Keratinocyte (primary cell): ENCODE results near the gene CUL4B. TPM values are rescaled to one million over a fixed set of nuclear protein-coding genes. Genes with fewer than 3 reads are reported as not detected.

ENCODE experiments used
- DNase-seq: peaks from one replicate; pipeline ENCODE4 v3.0.0-alpha.2; 2011; ENCODE audit warnings: low read depth, missing footprints, low spot score
- FAIRE-seq: peaks from 2 replicates; lab custom pipeline; 2011; peaks lifted over from hg19 to GRCh38; lab: Jason Lieb, UNC
- H2AFZ ChIP-seq: 2 replicates; pipeline ENCODE4 v1.6.0; 2012; ENCODE audit warnings: low read length, control low read depth, inconsistent platforms; ENCODE audit not compliant: control insufficient read depth
- H3K27ac ChIP-seq: 2 replicates; pipeline ENCODE4 v1.5.1; 2011; ENCODE audit warnings: low read length; ENCODE audit not compliant: control insufficient read depth, insufficient read depth
- H3K27me3 ChIP-seq: 3 replicates; pipeline ENCODE4 v1.6.0; 2011; ENCODE audit warnings: low read length; ENCODE audit not compliant: control insufficient read depth, insufficient read depth; ENCODE audit errors: extremely low read depth
- H3K36me3 ChIP-seq, 2 experiments: 2 replicates in 1 of 2; 3 replicates in 1 of 2; pipeline ENCODE4 v1.5.1; 2011; ENCODE audit warnings: low read length in 2 of 2, mild to moderate bottlenecking in 1 of 2; ENCODE audit not compliant: control insufficient read depth in 2 of 2, insufficient read depth in 2 of 2; ENCODE audit errors: extremely low read depth in 1 of 2
- H3K4me1 ChIP-seq: 3 replicates; pipeline ENCODE4 v1.5.1; 2011; ENCODE audit warnings: low read length; ENCODE audit not compliant: control insufficient read depth, insufficient read depth; ENCODE audit errors: extremely low read depth
- H3K4me2 ChIP-seq: 3 replicates; pipeline ENCODE4 v1.6.0; 2011; ENCODE audit warnings: low read depth, low read length; ENCODE audit not compliant: control insufficient read depth, insufficient read depth; ENCODE audit errors: extremely low read depth
- H3K4me3 ChIP-seq, 3 experiments: fragments of 200-600 bp in 1 of 3; sonication (generic) in 1 of 3; 2 replicates in 2 of 3; 3 replicates in 1 of 3; pipeline ENCODE4 v1.5.1; 2011 to 2016; ENCODE audit warnings: low read length in 3 of 3, mild to moderate bottlenecking in 3 of 3, control low read depth in 2 of 3, inconsistent platforms in 1 of 3, low read depth in 1 of 3, mixed read lengths in 1 of 3, mixed run types in 1 of 3, moderate library complexity in 1 of 3; ENCODE audit not compliant: control insufficient read depth in 2 of 3, insufficient read depth in 2 of 3; ENCODE audit errors: extremely low read depth in 1 of 3
- H3K79me2 ChIP-seq: 2 replicates; pipeline ENCODE4 v1.6.0; 2012; ENCODE audit warnings: low read length; ENCODE audit not compliant: control insufficient read depth, insufficient read depth
- H3K9ac ChIP-seq: 3 replicates; pipeline ENCODE4 v1.6.0; 2011; ENCODE audit warnings: low read length; ENCODE audit not compliant: control insufficient read depth, insufficient read depth; ENCODE audit errors: extremely low read depth
- H3K9me1 ChIP-seq: 3 replicates; pipeline ENCODE4 v1.6.0; 2011; ENCODE audit warnings: low read length; ENCODE audit not compliant: control insufficient read depth, insufficient read depth; ENCODE audit errors: extremely low read depth
- H3K9me3 ChIP-seq: 2 replicates; pipeline ENCODE4 v1.5.1; 2012; ENCODE audit warnings: low read depth, low read length; ENCODE audit not compliant: control insufficient read depth
- H4K20me1 ChIP-seq: 3 replicates; pipeline ENCODE4 v1.6.0; 2011; ENCODE audit warnings: low read length; ENCODE audit not compliant: control insufficient read depth, insufficient read depth; ENCODE audit errors: extremely low read depth
- CTCF ChIP-seq, 3 experiments: IDR thresholded peaks in 1 of 3; conservative IDR thresholded peaks in 1 of 3; optimal IDR thresholded peaks in 1 of 3; 2 replicates in 2 of 3; 3 replicates in 1 of 3; pipeline versions ENCODE3 to v1.5.1; 2011; ENCODE audit warnings: low read length in 3 of 3, mild to moderate bottlenecking in 3 of 3, moderate library complexity in 2 of 3, control low read depth in 1 of 3, inconsistent platforms in 1 of 3; ENCODE audit not compliant: insufficient read depth in 2 of 3; ENCODE audit errors: extremely low read depth in 1 of 3
- EZH2 ChIP-seq: IDR thresholded peaks from one replicate; pipeline ENCODE4 v1.6.1; 2012; ENCODE audit warnings: inconsistent platforms, mild to moderate bottlenecking, low read length, moderate library complexity
- dilution Hi-C: fragments of 300-500 bp; cut with MboI; formaldehyde crosslinking; loops from one replicate; pipeline ENCODE4 v1.7.0; 2020; ENCODE audit warnings: low sequenced_read_pairs; ENCODE audit not compliant: extremely low pct_ligation_motif_present
- polyA plus RNA-seq, 5 experiments: library from polyadenylated mRNA; depleted of rRNA in 3 of 5; stranded (reverse) in 3 of 5; stranded (forward) in 1 of 5; unstranded in 1 of 5; fragments of >200 nt; gene quantifications; 1 replicate in 1 of 5; 2 replicates in 3 of 5; 3 replicates in 1 of 5; pipeline versions ENCODE4 v1.2.1 to v1.2.3, GENCODE V29; 2011 to 2012; ENCODE audit warnings: missing spikeins in 2 of 5, low read depth in 1 of 5, low replicate concordance in 1 of 5

CUL4B gene
- polyA plus RNA-seq, 1 donor (not counting 4 experiments of a cell fraction or from before 2014, with no cell fraction given) = 23.3 TPM

GRCh38 chrX:120568035-120568434 is 7.3 kb upstream of the CUL4B start:
- H3K4me3 ChIP-seq = no peak overlapping the region

GRCh38 chrX:120566817-120567216 is 6.1 kb upstream of the CUL4B start:
- dilution Hi-C loops = no loop called here

More at GRCh38 chrX:120568035-120568434, 7.3 kb upstream of the CUL4B start:
- Histone ChIP-seq H3K79me2 (no peaks in the 10 kb centered on the region), H3K9ac (no peak overlapping the region), H3K36me3 (no peaks in the 10 kb centered on the region), H3K4me1 (peaks cover 3% of the 10 kb centered on the region), H4K20me1 (no peaks in the 10 kb centered on the region), H2AFZ (peak overlapping the region; percentile 49), H3K9me1 (no peaks in the 10 kb centered on the region), H3K9me3 (no peaks in the 10 kb centered on the region), H3K27me3 (no peaks in the 10 kb centered on the region), H3K4me2 (no peak overlapping the region), H3K27ac (no peak overlapping the region)
- no peak for DNase-seq
- dilution Hi-C loops = no loop called here
- FAIRE-seq = peak; percentile 59
- TF ChIP-seq CTCF (optimal IDR thresholded peaks at IDR 0.05 in 1 of 3, IDR thresholded peaks at IDR 0.05 in 1 of 3, conservative IDR thresholded peaks at IDR 0.05 in 1 of 3; ENCODE audit: extremely low read depth in 1 of 3, insufficient read depth in 2 of 3, low read length in 3 of 3) (no peak), EZH2 (no peak)

More at GRCh38 chrX:120566817-120567216, 6.1 kb upstream of the CUL4B start:
- no peak overlapping the region for H3K4me2 ChIP-seq
- no peak overlapping the region for H2AFZ ChIP-seq
- H3K9ac ChIP-seq = no peak overlapping the region
- peaks cover 7% of the 10 kb centered on the region for H3K4me1 ChIP-seq
- TF ChIP-seq CTCF (optimal IDR thresholded peaks at IDR 0.05 in 1 of 3, IDR thresholded peaks at IDR 0.05 in 1 of 3, conservative IDR thresholded peaks at IDR 0.05 in 1 of 3; ENCODE audit: extremely low read depth in 1 of 3, insufficient read depth in 2 of 3, low read length in 3 of 3) (no peak), EZH2 (no peak)
- DNase-seq (no peak), FAIRE-seq (no peak)
- H3K9me1 ChIP-seq = no peaks in the 10 kb centered on the region
- H4K20me1 ChIP-seq = no peaks in the 10 kb centered on the region
- H3K27me3 ChIP-seq = no peaks in the 10 kb centered on the region
- H3K79me2 ChIP-seq = no peaks in the 10 kb centered on the region
- H3K4me3 ChIP-seq = no peak overlapping the region
- H3K36me3 ChIP-seq = no peaks in the 10 kb centered on the region
- H3K27ac ChIP-seq = no peak overlapping the region
- no peaks in the 10 kb centered on the region for H3K9me3 ChIP-seq
